ENCODE results near the gene PLAGL1.

DNA sequence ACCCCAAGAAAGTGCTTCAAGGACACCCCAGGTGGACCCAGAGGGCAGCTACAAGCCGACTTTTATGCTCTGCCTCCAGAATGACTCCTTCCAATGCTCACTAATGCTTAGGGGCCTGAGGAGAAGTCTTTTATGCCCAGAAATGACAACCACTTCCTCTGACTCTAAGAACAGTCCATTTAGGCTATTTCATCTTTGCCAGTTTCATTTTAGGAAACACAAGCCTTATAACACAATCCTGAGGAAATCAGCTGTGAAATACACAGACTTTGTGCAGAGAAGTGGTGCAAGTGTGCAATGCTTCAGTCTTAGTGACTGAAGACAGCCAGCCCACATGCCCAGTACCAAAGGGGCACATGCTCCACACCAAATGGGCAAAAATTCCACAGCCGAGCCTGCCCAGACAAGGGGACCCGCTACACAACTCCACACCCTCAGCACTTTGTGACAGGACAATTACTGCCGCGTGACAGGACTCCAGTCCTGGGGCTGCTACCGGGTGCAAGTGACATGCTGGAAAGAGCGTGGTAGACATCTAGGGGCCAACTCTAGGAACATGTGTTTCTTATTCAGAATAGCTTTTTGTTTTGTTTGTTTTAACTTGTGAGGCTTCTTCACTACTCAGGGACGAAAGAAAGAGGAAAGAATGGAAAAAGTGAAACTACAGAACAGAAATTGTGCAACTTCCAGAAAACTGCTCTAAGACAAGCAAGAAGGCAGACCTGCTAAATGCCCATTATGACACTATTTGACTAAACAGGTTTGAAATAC is 28.2 kb upstream of the PLAGL1 start:
- TF ChIP-seq POLR2A (IDR thresholded peaks at IDR 0.05), result no peak
- TF ChIP-seq CTCF (IDR thresholded peaks at IDR 0.05), result no peak

Measured in heart left ventricle (tissue), 13 donors.